Activated T-cell treated with anti-CD3 and anti-CD28 coated beads for 1 hour (primary cell): ENCODE measurements around the gene TPD52L1.
A peak's percentile ranks its signal among the peaks of the same experiment; 100 is the strongest.
"Not testable (repeated sequence)": the region's sequence is repeated elsewhere in the genome, so short reads cannot be mapped to it uniquely, and the experiment has no call there.

Source experiments
- DNase-seq: peaks from one replicate; pipeline ENCODE4 v3.0.0-alpha.2; 2020; ENCODE audit warnings: low read depth

The TPD52L1 gene

GRCh38 chr6:125273965-125274364, 120.4 kb downstream of the TPD52L1 start:
- no peak for DNase-seq

GRCh38 chr6:125274935-125275334, 121.4 kb downstream of the TPD52L1 start:
- no peak for DNase-seq

- DNase-seq, result no peak
Observed at GRCh38 chr6:125275779-125276178, 122.2 kb downstream of the TPD52L1 start.

- DNase-seq, result no peak
Observed at GRCh38 chr6:125277838-125278237, 124.3 kb downstream of the TPD52L1 start.

- DNase-seq, result no peak
Observed at GRCh38 chr6:125279961-125280360, 126.4 kb downstream of the TPD52L1 start.

- DNase-seq, result not testable (repeated sequence)
Observed at GRCh38 chr6:125280370-125281035, 126.9 kb downstream of the TPD52L1 start.

- not testable (repeated sequence) for DNase-seq
Observed at GRCh38 chr6:125282470-125282869, 128.9 kb downstream of the TPD52L1 start.

- DNase-seq, result no peak
Observed at GRCh38 chr6:125285353-125285752, 131.8 kb downstream of the TPD52L1 start.

- no peak for DNase-seq
Observed at GRCh38 chr6:125285936-125286335, 132.4 kb downstream of the TPD52L1 start.

- DNase-seq, result no peak
Observed at GRCh38 chr6:125287718-125288117, 134.1 kb downstream of the TPD52L1 start.

GRCh38 chr6:125293587-125293986, 140.0 kb downstream of the TPD52L1 start:
- DNase-seq, result no peak

- no peak for DNase-seq
Observed at GRCh38 chr6:125294036-125294435, 140.5 kb downstream of the TPD52L1 start.

- no peak for DNase-seq
Observed at GRCh38 chr6:125294925-125295324, 141.4 kb downstream of the TPD52L1 start.

- no peak for DNase-seq
Observed at GRCh38 chr6:125296471-125296870, 142.9 kb downstream of the TPD52L1 start.

GRCh38 chr6:125299257-125299656, 145.7 kb downstream of the TPD52L1 start:
- no peak for DNase-seq

- no peak for DNase-seq
Observed at GRCh38 chr6:125300992-125301434, 147.4 kb downstream of the TPD52L1 start.

GRCh38 chr6:125301435-125302391, 148.1 kb downstream of the TPD52L1 start, which contains the start of gene HDDC2:
TSS of gene HDDC2 (minus strand) at chr6:125301967. CDS start at chr6:125301932, 35 bp downstream.
- peak; percentile 14 for DNase-seq

- DNase-seq, result no peak
Observed at GRCh38 chr6:125302840-125303511, 149.4 kb downstream of the TPD52L1 start.

GRCh38 chr6:125303512-125303854, 149.9 kb downstream of the TPD52L1 start:
- DNase-seq, result no peak

GRCh38 chr6:125304970-125305660, 151.5 kb downstream of the TPD52L1 start:
- no peak for DNase-seq

GRCh38 chr6:125306756-125307149, 153.2 kb downstream of the TPD52L1 start:
- no peak for DNase-seq
